NCI-H146 treated with DMSO at 0.1 percent for 48 hours (cell line): ENCODE results near the gene DNAH17.

Experiments used
- DNase-seq: peaks from one replicate; lab custom pipeline; 2025; ENCODE audit not compliant: unreplicated experiment; lab: John Stamatoyannopoulos, UW

DNAH17 gene

GRCh38 chr17:78375401-78376151 lies 201.6 kb downstream of the DNAH17 start:
- no peak for DNase-seq

DNA sequence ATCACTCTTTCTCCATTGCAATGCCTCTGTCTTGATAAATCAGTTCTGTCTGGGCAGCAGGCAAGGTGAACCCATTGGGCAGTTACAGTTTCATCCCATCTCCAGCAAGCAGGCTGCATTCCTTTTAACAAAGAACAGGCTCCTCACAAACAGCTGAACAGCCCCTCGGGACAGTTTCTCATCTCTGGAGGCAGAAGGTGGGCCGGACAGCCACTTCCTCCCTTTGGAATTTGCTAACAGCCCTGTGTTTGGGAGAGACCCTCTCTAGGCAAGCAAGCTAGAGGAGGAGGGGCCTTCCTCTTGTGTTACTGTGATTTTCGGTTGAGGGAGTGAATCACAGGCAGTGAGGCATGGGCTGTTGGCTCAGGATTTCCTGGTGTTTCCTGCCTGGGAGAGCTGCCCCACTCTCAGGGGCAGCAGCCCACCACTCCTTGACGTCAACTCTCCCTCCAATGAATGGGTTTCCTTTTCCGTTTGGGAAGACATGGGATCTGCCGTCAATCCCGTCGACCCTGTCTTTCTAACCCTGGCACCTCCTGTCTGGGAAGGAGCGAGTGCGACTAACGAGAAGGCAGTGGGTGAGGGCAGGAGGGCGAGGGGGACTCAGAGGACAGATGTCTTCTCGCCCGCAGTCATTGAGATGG lies 202.4 kb downstream of the DNAH17 start:
- no peak for DNase-seq

- no peak for DNase-seq
Observed at GRCh38 chr17:78374189-78374588, 203.0 kb downstream of the DNAH17 start.
